OCI-LY1 (cell line): ENCODE data around the gene SMARCC1.

ENCODE experiments used
- EZH2 ChIP-seq: fragments of 200-600 bp; sonication (generic), shearing (Covaris generic); IDR thresholded peaks from 2 replicates; pipeline ENCODE4 v1.8.0; 2017; ENCODE audit warnings: borderline replicate concordance, mixed run types, mild to moderate bottlenecking, antibody characterized with exemption, low read length, moderate library complexity, mixed read lengths
- TF ChIP-seq, protein P1 (sequence below): fragments of 200-600 bp; sonication (generic), shearing (Covaris generic); IDR thresholded peaks from 2 replicates; pipeline ENCODE4 v1.5.1; 2017; ENCODE audit warnings: mild to moderate bottlenecking, antibody characterized with exemption, low read length, moderate library complexity, mixed read lengths

DNA sequence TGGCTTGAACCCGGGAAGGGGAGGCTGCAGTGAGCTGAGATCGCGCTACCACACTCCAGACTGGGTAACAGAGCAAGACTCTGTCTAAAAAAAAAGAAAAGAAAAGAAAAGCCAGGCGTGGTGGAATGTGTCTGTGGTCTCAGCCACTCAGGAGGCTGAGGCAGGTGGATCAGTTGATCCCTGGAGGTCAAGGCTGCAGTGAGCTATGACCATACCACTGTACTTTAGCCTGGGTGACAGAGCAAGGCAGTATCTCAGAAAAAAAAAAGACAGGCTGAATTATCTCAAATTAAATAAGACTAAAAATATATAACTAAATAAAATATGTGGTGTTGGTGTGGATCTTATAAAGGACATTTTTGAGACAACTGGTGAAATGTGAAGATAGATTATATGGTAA is 20.6 kb downstream of the SMARCC1 start:
- TF ChIP-seq, protein P1, sequence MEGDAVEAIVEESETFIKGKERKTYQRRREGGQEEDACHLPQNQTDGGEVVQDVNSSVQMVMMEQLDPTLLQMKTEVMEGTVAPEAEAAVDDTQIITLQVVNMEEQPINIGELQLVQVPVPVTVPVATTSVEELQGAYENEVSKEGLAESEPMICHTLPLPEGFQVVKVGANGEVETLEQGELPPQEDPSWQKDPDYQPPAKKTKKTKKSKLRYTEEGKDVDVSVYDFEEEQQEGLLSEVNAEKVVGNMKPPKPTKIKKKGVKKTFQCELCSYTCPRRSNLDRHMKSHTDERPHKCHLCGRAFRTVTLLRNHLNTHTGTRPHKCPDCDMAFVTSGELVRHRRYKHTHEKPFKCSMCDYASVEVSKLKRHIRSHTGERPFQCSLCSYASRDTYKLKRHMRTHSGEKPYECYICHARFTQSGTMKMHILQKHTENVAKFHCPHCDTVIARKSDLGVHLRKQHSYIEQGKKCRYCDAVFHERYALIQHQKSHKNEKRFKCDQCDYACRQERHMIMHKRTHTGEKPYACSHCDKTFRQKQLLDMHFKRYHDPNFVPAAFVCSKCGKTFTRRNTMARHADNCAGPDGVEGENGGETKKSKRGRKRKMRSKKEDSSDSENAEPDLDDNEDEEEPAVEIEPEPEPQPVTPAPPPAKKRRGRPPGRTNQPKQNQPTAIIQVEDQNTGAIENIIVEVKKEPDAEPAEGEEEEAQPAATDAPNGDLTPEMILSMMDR, result no peak
- TF ChIP-seq EZH2, result no peak
